GM21528 (cell line): Measurements from ENCODE around the gene PRKAA2.

Experiments
- ATAC-seq: cut with Tn5 transposase; IDR thresholded peaks from one replicate; pipeline ENCODE4 v1.9.1; 2021; ENCODE audit warnings: mild to moderate bottlenecking, moderate library complexity; ENCODE audit not compliant: unreplicated experiment, low FRiP score

The PRKAA2 gene

DNA sequence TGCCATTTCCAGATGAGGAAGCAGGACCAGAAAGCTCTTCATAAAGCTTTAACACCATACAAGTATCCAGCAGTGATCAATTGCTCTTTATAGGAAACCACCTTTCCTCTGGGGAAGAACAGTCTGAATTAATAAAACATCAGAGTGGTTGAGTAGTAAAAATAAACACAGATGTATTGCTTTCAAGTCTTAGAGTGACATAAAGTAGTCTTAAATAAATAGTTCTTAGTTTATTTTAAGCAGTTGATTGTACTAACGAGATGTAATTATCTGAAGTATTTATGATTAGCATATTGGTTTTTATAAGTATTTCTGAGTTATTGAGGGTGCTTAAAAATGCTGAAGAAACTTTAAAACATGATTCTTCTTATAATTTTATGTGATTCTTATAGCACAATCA lies 67.0 kb downstream of the PRKAA2 start:
- no peak for ATAC-seq

DNA sequence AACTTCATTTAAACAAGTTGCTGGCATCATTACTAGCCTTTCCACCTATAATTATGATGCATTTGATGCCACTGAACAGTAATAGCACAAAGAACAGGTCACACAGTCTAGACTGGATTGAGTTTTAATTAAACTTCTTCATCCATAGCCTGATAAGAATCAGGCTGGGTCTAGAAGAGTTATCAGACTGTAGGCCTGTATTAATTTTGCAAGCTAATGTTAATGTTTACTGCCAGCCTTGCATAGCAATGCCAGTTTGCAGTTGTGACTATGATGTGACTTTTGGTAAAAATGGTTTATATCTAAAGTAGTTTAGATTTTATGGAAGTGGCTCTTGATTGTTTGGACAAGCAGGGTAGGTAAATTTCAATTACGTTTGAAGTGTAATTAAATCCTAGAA lies 68.0 kb downstream of the PRKAA2 start:
- ATAC-seq, result no peak

GRCh38 chr1:56715156-56715555 lies 70.0 kb downstream of the PRKAA2 start:
- ATAC-seq, result no peak

DNA sequence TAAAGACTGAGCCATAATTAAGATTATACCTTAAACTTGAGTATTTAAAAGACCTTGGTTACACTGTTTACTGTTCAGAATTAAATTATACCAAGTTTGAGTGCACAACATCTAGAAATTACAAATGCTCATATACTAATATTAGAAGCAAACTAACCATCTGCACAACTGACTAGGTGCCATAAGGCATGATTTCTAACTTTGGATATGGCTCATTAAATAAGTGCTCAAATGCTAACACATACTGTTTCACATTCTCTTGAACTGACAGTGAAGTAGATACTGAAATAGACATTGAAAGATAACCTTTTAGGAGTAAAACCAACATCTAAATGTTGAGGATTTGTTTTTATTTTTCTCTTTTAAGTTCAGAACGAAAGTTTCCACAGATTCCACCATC lies 74.1 kb downstream of the PRKAA2 start:
- no peak for ATAC-seq

DNA sequence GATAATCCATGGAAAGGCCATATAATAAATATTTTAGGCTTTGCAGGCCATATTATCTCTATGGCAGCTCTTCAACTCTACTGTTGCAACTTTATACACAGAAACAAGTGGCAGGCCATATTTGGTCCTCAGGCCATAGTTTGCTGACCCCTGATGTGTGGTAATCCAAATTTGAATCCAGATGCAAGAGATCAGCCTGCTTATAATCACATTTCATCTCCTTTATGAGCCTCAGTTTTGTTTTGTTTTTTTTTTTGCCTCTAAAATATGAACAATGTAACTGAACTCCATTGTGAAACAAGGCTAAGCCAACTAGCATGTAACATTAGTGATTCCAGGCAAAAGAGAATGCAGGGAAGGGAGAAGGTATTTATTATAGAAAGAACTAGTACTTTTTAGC lies 81.6 kb downstream of the PRKAA2 start:
- no peak for ATAC-seq

GRCh38 chr1:56728964-56729363 lies 83.8 kb downstream of the PRKAA2 start:
- no peak for ATAC-seq

GRCh38 chr1:56745231-56745630 lies 100.1 kb downstream of the PRKAA2 start:
- ATAC-seq, result no peak

DNA sequence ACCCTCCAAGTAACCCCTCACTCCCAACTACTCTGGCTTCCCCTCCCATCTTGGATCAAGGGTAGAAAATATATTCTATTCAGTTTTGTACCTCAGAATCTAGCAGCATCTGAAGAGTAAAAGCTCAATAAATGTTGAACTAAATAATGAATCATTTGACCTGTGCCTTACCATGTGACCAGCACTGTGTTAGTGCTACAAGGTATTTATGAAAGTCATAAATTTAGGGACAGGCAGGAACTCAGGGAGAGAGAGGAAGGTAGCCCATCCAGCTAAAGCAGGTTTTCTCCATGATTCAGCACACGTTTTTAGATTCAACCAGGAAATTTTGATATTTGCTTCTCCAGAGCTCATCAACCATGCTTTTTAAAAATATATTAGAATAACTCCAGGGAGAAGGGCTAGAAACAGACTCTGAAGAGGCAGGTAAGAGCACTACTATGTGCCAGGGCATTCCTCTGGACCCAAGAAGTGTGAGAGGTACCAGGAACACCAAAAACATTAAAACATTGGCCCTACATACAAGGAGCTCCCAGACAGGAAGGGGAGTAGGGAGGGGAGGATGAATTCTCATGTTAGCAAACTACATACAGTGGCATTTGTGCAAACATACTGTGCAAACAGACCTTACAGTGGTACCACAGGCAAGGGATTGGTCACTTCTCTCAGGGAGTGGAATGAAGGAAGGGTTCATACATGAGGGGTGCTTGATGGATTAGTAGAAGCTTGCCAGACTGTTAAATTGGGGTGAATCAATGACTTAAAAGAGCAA lies 109.8 kb downstream of the PRKAA2 start:
- no peak for ATAC-seq

- no peak for ATAC-seq
These were observed 110.8 kb downstream of the PRKAA2 start for GRCh38 chr1:56755911-56756310.

- no peak for ATAC-seq
These were observed 113.0 kb downstream of the PRKAA2 start for GRCh38 chr1:56758135-56758534.

- ATAC-seq, result no peak
These were observed 113.7 kb downstream of the PRKAA2 start for GRCh38 chr1:56758794-56759193.
